GM21390 (cell line): ENCODE measurements around the gene SYT17.
A peak's percentile ranks its signal among the peaks of the same experiment; 100 is the strongest.

Experiments
- ATAC-seq: cut with Tn5 transposase; IDR thresholded peaks from one replicate; pipeline ENCODE4 v1.9.1; 2021; ENCODE audit not compliant: unreplicated experiment

SYT17 gene, protein sequence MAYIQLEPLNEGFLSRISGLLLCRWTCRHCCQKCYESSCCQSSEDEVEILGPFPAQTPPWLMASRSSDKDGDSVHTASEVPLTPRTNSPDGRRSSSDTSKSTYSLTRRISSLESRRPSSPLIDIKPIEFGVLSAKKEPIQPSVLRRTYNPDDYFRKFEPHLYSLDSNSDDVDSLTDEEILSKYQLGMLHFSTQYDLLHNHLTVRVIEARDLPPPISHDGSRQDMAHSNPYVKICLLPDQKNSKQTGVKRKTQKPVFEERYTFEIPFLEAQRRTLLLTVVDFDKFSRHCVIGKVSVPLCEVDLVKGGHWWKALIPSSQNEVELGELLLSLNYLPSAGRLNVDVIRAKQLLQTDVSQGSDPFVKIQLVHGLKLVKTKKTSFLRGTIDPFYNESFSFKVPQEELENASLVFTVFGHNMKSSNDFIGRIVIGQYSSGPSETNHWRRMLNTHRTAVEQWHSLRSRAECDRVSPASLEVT

DNA sequence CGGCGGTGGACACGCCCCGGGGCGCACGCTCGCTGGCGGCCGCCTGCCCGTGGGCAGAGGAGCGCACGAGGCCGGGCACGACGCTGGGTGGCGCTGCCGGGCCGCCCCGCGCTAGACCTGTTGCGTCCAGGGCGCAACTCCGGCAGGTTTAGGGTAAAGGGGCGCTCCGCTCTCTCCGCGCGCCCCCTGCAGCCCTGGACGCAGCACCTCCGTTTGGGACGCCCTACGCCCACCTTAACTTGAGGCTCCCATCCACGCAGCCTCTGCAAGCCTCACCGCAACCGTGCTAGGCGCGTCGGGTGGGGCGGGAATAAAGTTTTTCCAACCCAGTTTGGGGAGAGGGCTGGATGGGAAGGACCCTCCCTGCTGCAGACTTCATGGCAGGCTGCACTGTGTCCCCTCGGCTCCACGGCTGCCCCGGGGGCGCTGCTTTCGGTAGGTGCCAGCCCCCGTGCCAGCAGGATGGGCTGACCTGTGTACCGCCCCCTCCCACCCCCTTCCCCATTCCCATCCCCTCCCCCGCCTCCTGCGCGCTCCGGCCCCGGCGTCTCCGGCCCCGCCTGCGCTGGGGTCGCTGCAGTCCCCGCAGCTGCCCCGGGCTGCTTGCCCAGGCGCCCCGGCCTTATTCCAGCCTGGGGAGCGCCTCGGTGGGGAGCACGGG lies at the start of gene SYT17:
Gene SYT17 (plus strand): TSS at position 531 of the 661 bp plus-strand sequence. CDS start 407 bp downstream, outside the sequence.
- no peak for ATAC-seq

DNA sequence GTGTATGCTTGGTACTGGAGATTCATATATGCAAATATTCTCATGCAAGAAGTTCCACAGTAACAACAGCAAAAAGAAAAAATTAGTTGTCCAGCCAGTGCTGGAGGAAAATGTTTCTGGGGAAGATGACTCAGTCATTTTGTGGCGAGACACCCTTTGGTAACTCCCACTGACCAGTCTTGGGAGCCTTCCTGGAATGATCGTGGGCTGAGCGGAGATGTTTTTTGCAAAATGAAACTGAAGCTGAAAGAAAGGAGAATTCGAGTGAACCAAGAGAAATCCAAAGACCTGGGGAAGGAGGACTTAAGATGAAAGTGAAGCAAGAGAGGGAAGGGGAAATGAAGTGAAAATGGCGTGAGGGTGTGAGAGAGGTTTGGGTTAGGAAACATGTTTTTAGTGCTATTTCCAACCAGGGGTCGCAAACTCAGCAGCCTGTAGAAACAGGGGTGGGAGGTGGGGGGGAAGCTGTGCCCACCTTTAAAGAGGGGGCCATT lies 49.1 kb upstream of the SYT17 start:
- ATAC-seq = no peak

DNA sequence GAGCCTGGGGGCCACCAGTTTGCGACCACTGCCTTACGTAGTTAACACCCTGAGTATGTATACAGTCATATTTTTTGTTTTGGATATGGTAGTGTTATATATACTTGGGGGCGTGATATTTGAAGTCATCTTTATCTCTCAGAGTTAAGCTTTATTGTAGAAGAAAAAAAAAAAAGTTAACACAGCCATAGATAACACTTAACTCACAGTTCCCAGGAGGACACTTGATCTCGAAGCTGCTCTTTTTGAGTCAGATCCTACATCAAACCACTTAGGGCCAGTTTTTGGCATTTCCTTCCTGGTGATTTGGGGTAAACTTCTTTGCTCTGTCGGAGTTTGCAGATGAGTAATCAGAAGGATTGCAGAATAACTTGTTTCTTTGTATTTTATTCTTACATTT lies 48.5 kb upstream of the SYT17 start:
- no peak for ATAC-seq

DNA sequence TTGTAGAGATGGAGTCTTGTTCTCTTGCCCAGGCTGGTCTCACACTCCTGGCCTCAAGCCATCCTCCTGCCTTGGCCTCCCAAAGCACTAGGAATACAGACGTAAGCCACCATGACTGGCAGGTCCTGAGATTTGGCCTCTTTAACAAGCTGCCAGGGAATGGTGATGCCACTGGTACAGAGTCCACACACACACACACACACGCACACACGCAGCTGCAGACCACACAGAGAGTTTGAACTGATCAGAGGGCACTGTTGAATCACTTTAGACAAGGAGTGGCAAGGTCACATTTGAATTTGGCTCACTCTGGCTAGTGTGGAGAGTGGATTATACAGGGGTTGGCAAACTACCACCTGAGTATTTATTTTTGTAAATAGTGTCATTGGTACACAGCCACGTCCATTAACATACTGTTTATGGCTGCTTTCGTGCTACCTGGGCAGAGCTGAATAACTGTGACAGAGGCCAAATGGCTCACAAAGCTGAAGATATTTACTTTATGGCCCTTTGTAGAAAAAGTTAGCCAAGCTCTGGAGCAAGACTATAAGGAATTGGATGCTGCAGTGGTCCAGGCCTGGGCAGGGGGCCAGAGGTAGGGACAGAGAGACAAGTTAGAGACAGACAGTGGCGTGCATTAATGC lies 44.4 kb upstream of the SYT17 start:
- no peak for ATAC-seq

DNA sequence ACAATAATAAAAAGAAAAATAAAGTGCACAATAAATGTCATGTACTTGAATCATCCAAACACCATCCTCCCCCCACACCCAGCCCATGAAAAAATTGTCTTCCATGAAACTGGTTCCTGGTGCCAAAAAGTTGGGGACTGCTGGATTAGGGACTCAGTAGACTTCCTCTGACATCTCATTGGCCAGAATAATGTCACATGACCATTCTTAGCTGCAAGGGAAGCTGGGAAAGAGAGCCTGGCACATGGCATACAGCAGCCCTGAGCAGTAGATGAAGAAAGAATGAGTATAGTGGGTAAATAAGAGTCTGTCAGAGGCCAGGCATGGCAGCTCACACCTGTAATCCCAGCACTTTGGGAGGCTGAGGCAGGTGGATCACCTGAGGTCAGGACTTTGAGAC lies 41.7 kb upstream of the SYT17 start:
- ATAC-seq = no peak

DNA sequence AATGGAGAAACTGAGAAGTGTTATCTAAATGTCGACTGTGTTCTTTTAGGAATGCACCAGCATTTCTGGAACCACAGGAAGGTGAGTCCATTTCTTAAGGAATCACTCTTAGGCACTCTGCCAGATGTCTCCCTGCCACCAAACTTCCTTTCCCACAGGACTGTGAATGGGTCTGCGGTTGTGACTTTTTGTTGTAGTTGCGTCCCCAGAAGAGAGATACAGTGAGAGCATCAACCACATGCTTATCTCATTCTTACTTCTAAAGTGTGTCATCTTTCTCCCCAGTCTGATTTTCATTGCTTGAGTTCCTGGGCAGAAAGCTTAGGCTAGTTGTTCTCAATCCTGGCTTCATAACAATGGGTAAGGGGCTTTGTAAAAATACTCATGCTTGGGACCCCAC lies 40.8 kb upstream of the SYT17 start:
- peak; percentile 27 for ATAC-seq

DNA sequence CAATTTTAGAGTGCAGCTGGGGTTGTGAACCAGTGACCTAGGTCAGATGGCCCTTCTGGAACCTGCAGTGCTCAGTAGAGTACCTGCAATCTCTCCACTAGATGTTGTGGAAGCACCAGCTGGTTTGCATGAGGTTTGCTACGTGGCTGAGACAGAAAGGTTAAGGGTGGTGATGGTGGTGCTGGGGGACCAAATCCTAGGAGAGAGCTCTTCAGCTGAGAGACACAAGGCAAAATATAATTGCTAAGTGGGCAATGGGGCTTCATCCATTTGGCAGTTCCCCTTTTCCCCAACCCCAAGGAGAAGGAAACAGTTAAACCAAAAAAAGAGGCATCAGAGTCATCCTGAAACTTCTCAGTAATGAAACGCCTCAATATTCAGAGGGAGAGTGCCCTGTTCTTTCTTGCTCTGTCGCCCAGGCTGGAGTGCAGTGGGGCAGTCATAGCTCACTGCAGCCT lies 40.3 kb upstream of the SYT17 start:
- peak; percentile 64 for ATAC-seq

DNA sequence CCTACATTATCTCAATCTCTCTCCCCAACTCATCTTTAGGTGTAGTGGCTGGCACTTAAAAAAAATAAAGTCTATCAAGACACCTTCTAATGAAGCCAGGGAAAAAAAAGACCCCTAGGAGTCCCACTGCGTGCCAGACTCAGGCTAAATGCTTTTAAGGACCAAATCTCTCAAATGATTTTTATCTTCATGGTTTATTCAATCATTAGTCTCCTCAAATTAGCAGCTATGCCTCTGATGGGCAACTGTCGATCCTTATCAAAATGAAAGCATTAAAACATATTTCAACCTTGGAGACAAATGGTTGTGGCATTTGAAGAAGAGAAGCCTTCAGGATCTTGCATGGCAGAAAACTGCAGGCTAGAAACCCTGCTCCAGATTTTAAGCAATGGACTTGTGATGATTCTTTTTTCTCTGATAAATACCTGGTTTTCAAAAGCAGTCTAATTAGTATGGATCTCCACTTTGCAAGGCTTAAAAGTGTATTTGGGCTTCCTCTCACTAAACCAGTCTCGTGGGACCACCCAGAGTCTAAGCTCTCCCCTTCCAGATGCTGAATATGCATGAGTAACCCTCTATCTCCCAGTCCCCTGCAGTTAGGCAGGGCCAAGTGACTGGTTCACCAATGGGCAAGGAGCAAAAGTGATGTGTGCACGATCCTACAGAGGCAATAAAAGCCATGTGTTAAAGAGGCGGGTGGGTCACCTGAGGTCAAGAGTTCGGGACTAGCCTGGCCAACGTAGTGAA lies 39.4 kb upstream of the SYT17 start:
- ATAC-seq = no peak

DNA sequence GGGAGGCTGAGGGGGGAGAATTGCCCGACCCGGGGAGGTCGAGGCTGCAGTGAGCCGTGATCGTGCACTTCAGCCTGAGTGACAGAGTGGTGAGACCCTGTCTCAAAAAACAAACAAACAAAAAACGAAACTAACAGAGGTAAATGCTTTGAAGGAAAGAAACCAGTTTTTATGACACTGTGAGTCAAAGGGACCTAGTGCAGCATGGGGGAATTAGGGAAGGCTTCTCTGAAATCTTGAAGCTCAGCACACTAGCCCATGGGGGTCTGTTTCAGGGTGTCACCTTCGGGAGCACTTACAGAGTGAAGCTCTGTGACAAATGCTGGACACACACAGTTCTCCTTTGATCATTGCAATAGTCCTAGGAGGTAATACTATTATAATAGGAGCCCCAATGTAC lies 37.7 kb upstream of the SYT17 start:
- ATAC-seq = no peak

DNA sequence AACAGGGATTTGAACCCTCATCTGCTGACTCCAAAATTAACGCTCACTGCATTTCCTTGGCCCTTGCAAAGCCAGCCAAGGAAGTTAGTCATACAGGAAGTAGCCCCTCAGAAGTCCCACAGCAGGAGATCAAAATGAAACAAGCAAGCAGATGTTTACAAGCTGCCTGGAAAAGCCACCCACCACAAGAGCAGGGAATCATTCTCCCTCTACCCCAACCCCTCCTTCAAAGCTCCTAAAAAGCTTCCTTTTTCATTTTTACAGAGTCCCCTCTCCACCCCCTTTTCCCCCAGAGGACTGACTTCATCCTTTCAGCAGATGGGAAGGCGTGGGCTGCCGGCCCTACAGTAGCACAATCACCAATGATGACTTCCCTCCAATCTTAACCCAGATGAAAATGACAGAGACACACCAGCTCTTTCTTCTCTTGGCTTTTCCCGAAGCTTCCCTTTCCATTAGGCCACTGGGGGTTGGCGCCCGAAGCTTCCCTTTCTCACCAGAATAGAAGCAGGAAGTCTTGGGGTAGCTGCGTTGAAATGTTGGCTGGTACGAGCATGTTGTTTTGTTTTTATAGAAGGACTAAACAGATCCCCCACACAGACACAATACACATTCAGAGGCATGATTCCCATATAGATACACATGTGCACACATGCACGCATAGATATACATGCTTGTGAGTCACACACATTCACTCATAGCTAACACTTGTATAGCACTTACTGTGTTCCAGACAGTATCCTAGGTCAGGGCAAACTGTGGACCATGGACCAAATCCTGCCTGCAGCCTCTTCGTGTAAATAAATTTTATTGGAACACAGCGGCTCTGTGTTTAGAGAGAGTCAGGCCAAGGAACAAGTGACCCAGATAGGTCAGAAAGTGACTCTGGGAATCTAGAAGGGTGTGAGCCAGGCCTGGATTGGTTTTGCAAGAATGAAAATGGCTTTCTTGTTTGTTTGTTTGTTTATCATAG lies 36.9 kb upstream of the SYT17 start:
- ATAC-seq = no peak

DNA sequence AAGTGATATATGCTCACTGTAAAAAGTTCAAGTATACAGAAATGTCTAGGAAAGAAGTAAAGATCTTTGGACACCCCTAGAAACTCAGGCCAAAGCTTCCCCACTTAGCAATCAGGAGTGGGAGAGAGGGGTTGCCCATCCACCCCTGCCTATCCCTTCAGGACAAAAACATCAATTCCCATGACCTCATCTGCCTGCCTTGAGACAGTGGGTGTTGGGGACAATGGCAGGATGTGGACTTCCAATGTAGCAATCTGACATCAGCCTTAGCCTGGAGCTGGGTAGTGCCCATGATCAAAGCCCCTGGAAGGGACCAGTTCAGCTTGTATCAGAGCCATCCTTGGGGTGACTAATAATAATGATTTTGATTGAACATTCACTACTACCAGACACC lies 36.2 kb upstream of the SYT17 start:
- no peak for ATAC-seq

DNA sequence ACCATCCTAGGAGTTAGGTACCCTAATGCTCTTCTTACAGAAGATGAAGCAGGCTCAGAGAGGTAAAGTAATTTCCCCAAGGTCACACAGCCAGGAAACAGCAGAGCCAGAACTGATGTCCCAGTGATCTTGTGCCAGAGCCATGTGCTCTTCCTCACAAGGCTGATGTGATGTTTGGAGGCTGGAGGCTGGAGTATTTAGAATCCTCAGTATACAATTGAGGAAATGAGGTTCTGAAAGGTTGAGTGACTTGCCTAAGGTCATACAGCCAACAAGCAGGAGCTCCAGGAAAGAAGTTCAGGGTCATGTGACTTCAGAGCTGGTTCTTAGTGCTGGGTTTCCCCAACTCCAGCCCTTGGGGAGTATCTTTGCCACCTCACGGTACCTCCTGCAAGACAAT lies 35.8 kb upstream of the SYT17 start:
- ATAC-seq = no peak

DNA sequence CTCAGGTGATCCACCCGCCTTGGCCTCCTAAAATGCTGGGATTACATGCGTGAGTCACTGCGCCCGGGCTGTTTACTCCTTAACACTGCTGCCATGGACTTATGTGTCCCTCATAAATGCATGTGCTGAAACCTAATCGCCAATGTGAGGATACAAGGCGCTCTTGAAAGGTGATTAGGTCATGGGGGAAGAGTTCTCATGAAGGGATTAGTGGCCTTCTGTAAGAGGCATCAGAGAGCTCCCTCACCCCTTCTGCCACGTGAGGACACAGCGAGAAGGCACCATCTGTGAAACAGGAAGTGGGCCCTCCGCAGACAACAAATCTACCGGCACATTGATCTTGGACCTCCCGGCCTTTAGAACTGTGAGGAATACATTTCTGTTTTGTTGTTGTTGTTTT lies 35.1 kb upstream of the SYT17 start:
- ATAC-seq = no peak

DNA sequence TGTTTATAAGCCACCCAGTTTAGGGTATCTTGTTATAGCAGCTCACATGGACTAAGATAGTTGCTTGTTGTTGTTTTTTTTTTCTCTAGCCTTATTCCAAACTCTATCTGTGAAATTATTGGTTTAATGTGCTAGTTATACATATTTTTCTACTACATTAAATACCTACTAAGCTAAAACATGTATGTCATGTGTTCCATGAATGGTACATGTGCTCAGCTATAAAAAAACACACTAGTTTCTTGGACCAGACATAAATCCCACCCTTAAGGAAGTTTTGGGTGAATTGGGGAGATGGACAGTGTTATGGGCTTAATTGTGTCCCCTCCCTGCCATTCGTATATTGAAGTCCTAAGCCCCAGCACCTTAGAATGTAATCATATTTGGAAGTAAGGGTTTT lies 34.4 kb upstream of the SYT17 start:
- ATAC-seq = no peak

DNA sequence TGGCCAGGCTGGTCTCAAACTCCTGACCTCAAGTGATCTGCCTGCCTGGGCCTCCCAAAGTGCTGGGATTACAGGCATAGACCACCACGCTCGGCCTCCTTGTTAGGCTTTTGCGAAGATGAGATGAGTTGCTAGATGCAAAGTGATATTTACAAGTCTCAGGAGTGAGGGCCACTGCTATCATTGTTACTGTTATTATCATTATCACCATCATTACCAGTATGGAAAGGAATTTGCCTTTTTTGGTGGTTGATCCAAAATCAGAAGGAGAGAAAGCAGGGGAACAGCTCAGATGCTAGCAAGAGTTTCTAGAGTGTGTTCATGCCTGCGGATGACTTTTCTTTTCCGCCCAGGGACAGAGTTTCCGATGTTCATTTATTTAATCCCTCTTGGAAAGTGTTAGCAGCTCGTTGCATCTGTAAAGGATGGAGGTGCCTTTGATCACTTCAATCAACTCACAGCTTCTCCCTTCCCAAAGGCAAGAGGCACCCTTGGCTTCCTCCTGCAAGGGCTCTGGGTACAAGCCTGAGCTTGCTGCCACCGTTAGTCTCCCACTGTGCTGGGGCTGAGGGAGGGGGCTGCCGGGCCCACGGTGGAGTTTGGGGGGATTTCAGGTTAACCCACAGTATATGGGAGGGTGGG lies 32.7 kb upstream of the SYT17 start:
- no peak for ATAC-seq

DNA sequence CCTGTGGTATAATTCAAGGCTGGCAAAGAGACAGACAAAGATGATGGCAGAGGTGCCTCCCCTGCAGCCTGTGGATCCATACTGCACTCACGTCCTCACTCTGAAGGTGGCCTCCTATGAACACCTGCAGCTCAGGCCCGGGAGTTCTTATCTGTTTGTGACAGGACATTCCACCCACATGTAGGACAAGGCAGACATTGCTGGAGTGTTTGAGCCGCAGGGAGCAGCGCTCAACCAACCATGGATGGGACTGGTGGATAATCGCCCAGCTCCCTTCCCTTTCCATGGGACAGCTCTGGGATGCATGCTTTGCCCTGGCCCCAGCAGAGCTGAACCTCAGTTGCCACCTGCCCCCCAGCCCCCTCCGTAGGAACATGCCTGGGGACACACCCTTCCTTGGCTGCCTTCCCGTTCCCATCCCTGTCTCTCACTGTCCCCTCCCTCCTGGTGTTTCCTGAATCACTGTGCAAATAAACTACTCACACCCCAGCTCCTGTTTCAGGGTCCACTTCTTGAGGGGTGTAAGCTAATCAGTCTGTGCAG lies 32.1 kb upstream of the SYT17 start:
- ATAC-seq = no peak

DNA sequence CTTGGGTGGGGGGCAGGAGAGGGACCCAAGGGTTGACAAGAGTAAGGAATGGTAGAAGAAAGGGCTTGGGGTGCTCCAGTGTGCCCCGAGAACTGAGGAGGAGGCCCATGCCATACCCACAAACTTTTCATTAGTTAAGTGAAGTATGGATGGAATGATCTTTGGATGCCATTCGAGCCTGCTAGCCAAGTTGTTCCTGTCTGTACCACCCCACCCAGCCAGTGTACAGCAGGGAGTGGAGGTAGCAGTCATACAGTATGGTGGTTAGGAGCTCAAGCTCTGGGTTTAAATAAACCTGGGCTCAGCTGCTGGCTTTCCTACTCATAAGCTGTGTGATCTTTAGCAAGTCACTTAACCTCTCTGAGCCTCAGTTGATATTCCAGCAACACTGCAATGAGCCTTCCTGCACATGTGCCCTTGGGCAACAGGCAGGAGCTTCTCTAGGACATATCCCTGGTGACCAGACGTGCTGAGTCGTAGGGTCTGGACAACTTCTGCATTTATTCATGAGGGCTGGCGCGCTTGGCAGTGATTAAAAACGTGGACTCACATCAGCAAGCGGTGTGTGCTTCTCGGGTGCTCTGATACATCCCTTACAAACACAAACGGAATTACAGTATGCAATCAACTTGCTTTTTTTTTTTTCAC lies 31.4 kb upstream of the SYT17 start:
- ATAC-seq = no peak
